Liver (tissue), 9 donors: ENCODE measurements around the gene HUS1. TPM values are rescaled to one million over a fixed set of nuclear protein-coding genes. Genes with fewer than 3 reads are reported as not detected.
"Not testable (repeated sequence)": the region's sequence is repeated elsewhere in the genome, so short reads cannot be mapped to it uniquely, and the experiment has no call there.

Experiments used
- DNase-seq: peaks from one replicate; pipeline ENCODE4 v3.0.0-alpha.2; 2017; ENCODE audit warnings: low spot score
- H3K27ac ChIP-seq, 2 donors: one replicate each; pipeline ENCODE4 v1.7.0; 2013; ENCODE audit warnings: inconsistent platforms in 2 of 2, low read length in 2 of 2, control low read depth in 1 of 2, low read depth in 1 of 2, mild to moderate bottlenecking in 1 of 2
- H3K27me3 ChIP-seq, 4 donors: one replicate each; pipeline versions ENCODE4 v1.6.1 to v1.7.0; 2013; ENCODE audit warnings: low read length in 3 of 4, inconsistent platforms in 1 of 4, mild to moderate bottlenecking in 1 of 4, moderate library complexity in 1 of 4; ENCODE audit not compliant: control insufficient read depth in 4 of 4, insufficient read depth in 4 of 4
- H3K36me3 ChIP-seq, 4 donors: one replicate each; pipeline versions ENCODE4 v1.6.1 to v1.7.0; 2013; ENCODE audit warnings: low read length in 3 of 4, mild to moderate bottlenecking in 3 of 4, low read depth in 1 of 4, moderate library complexity in 1 of 4; ENCODE audit not compliant: control insufficient read depth in 4 of 4, insufficient read depth in 3 of 4
- H3K4me1 ChIP-seq, 4 donors: one replicate each; pipeline versions ENCODE4 v1.6.1 to v1.7.0; 2013; ENCODE audit warnings: low read length in 3 of 4, mild to moderate bottlenecking in 3 of 4, moderate library complexity in 1 of 4; ENCODE audit not compliant: control insufficient read depth in 4 of 4, insufficient read depth in 4 of 4
- H3K4me3 ChIP-seq, 3 donors: one replicate each; pipeline versions ENCODE4 v1.6.1 to v1.7.0; 2013; ENCODE audit warnings: low read length in 3 of 3, control low read depth in 1 of 3, low read depth in 1 of 3, mild to moderate bottlenecking in 1 of 3
- H3K9ac ChIP-seq, 2 donors: one replicate each; pipeline ENCODE4 v1.7.0; 2013; ENCODE audit warnings: low read length in 2 of 2, mild to moderate bottlenecking in 2 of 2, moderate library complexity in 2 of 2, control low read depth in 1 of 2, low read depth in 1 of 2
- H3K9me3 ChIP-seq, 4 donors: one replicate each; pipeline versions ENCODE4 v1.6.1 to v1.7.0; 2013; ENCODE audit warnings: low read length in 3 of 4; ENCODE audit not compliant: control insufficient read depth in 4 of 4
- ATF3 ChIP-seq: IDR thresholded peaks from 2 replicates; pipeline ENCODE4 v1.6.1; 2016; ENCODE audit warnings: antibody characterized with exemption
- CTCF ChIP-seq: fragments of 150-350 bp; IDR thresholded peaks from 2 replicates; pipeline ENCODE4 v1.5.1; 2017; ENCODE audit warnings: improper control_type of control experiment, low read depth, low read length; ENCODE audit not compliant: missing input control
- EGR1 ChIP-seq, 2 donors: IDR thresholded peaks; 2 replicates each; pipeline ENCODE4 v1.6.1; 2016 to 2018; ENCODE audit warnings: antibody characterized with exemption in 2 of 2, low read depth in 2 of 2
- FOXA1 ChIP-seq: IDR thresholded peaks from 2 replicates; pipeline ENCODE4 v1.6.1; 2016; ENCODE audit warnings: antibody characterized with exemption
- FOXA2 ChIP-seq: IDR thresholded peaks from 2 replicates; pipeline ENCODE4 v1.6.1; 2016; ENCODE audit warnings: antibody characterized with exemption
- GABPA ChIP-seq, 2 donors: IDR thresholded peaks in 1 of 2; conservative IDR thresholded peaks in 1 of 2; 2 replicates each; pipeline ENCODE4 v1.6.1; 2016; ENCODE audit warnings: antibody characterized with exemption in 2 of 2, mild to moderate bottlenecking in 1 of 2, moderate library complexity in 1 of 2
- HNF4A ChIP-seq, 2 donors: conservative IDR thresholded peaks; 2 replicates each; pipeline ENCODE4 v1.6.1; 2016; ENCODE audit warnings: antibody characterized with exemption in 2 of 2, mild to moderate bottlenecking in 2 of 2
- HNF4G ChIP-seq: IDR thresholded peaks from 2 replicates; pipeline ENCODE4 v1.6.1; 2016; ENCODE audit warnings: antibody characterized with exemption
- JUND ChIP-seq, 2 donors: IDR thresholded peaks; 2 replicates each; pipeline ENCODE4 v1.6.1; 2016; ENCODE audit warnings: antibody characterized with exemption in 2 of 2
- MAX ChIP-seq: IDR thresholded peaks from 2 replicates; pipeline ENCODE4 v1.6.1; 2016; ENCODE audit warnings: antibody characterized with exemption
- NR2F2 ChIP-seq: IDR thresholded peaks from 2 replicates; pipeline ENCODE4 v1.6.1; 2016; ENCODE audit warnings: antibody characterized with exemption
- RAD21 ChIP-seq, 2 donors: IDR thresholded peaks; 2 replicates each; pipeline ENCODE4 v1.6.1; 2016; ENCODE audit warnings: antibody characterized with exemption in 2 of 2, mild to moderate bottlenecking in 2 of 2
- REST ChIP-seq: IDR thresholded peaks from 2 replicates; pipeline ENCODE4 v1.6.1; 2016; ENCODE audit warnings: antibody characterized with exemption, mild to moderate bottlenecking
- RXRA ChIP-seq, 2 donors: IDR thresholded peaks; 2 replicates each; pipeline ENCODE4 v1.6.1; 2017 to 2018; ENCODE audit warnings: antibody characterized with exemption in 2 of 2, mild to moderate bottlenecking in 1 of 2
- SP1 ChIP-seq: IDR thresholded peaks from 2 replicates; pipeline ENCODE4 v1.6.1; 2018; ENCODE audit warnings: antibody characterized with exemption, mild to moderate bottlenecking
- TAF1 ChIP-seq: conservative IDR thresholded peaks from 2 replicates; pipeline ENCODE4 v1.6.1; 2016; ENCODE audit warnings: antibody characterized with exemption, mild to moderate bottlenecking
- YY1 ChIP-seq: IDR thresholded peaks from 2 replicates; pipeline ENCODE4 v1.6.1; 2016; ENCODE audit warnings: antibody characterized with exemption, mild to moderate bottlenecking
- ZBTB33 ChIP-seq: IDR thresholded peaks from 2 replicates; pipeline ENCODE4 v1.6.1; 2016; ENCODE audit warnings: antibody characterized with exemption
- WGBS: extraction: QIAGEN DNeasy Blood & Tissue Kit; methylation state at CpG from one replicate; pipeline ENCODE4 v1.1.7; 2013; 5-methylcytosine and 5-hydroxymethylcytosine counted together
- polyA plus RNA-seq, 2 donors: library from polyadenylated mRNA; stranded (reverse) in 1 of 2; unstranded in 1 of 2; fragments of 200-250 nt in 1 of 2; fragments of >200 nt in 1 of 2; fragmentation: Nextera tagmentation in 1 of 2; extraction: Ambion mirVana in 1 of 2; gene quantifications; one replicate each; pipeline versions ENCODE4 v1.2.1 to v1.2.3, GENCODE V29; 2013 to 2015
- total RNA-seq, 2 donors: library from RNA; depleted of rRNA; stranded (reverse); fragments of >200 nt; gene quantifications; one replicate each; pipeline ENCODE4 v1.2.3, GENCODE V29; 2014
- donor health status: healthy.
- donor health status: healthy.
- donor health status: healthy.
- donor health status: healthy.
- donor health status: healthy.

HUS1 gene
- total and polyA plus RNA-seq, 4 donors: 9.2 to 39.0 (median 18.4) TPM

- no peak for TF ChIP-seq HNF4G
- no peak for TF ChIP-seq HNF4A (conservative IDR thresholded peaks at IDR 0.05)
- TF ChIP-seq YY1: no peak
- no peak for TF ChIP-seq TAF1
- no peak for TF ChIP-seq RAD21 (IDR thresholded peaks at IDR 0.05)
- no peak for TF ChIP-seq JUND (IDR thresholded peaks at IDR 0.05)
- TF ChIP-seq EGR1 (IDR thresholded peaks at IDR 0.05; ENCODE audit: low read depth in 2 of 2): no peak
- no peak for TF ChIP-seq CTCF
- TF ChIP-seq GABPA (IDR thresholded peaks at IDR 0.05 in 1 of 2, conservative IDR thresholded peaks at IDR 0.05 in 1 of 2): no peak
- no peak for TF ChIP-seq SP1
- TF ChIP-seq MAX: no peak
- TF ChIP-seq ATF3: no peak
- no peak for TF ChIP-seq REST
- TF ChIP-seq FOXA1: no peak
- TF ChIP-seq FOXA2: no peak
- TF ChIP-seq ZBTB33: no peak
- TF ChIP-seq NR2F2: no peak
- no peak for TF ChIP-seq RXRA (IDR thresholded peaks at IDR 0.05)
- no peaks in the 10 kb centered on the region for H3K36me3 ChIP-seq
- no peaks in the 10 kb centered on the region for H3K27me3 ChIP-seq
- H3K4me3 ChIP-seq: no peak overlapping the region
- DNase-seq: no peak
- H3K27ac ChIP-seq: no peak overlapping the region
- H3K9ac ChIP-seq: no peak overlapping the region
- WGBS: 77% methylated on average over 2 of the region's 2 CpGs
- H3K9me3 ChIP-seq: no peaks in the 10 kb centered on the region
- H3K4me1 ChIP-seq: no peaks in the 10 kb centered on the region
Measured at GRCh38 chr7:48004032-48004431, 24.6 kb upstream of the HUS1 start.

- H3K27me3 ChIP-seq, H3K27ac ChIP-seq, H3K4me1 ChIP-seq, H3K9ac ChIP-seq, H3K36me3 ChIP-seq, H3K4me3 ChIP-seq, DNase-seq, H3K9me3 ChIP-seq: not testable (repeated sequence)
- 90% methylated on average over 13 of the region's 13 CpGs for WGBS
Measured at GRCh38 chr7:48000164-48000563, 20.7 kb upstream of the HUS1 start.
